B cell (primary cell): ENCODE results near the gene SMIM36. TPM values are rescaled to one million over a fixed set of nuclear protein-coding genes. Genes with fewer than 3 reads are reported as not detected.

ENCODE experiments used
- ATAC-seq: fragments of 200-7000 bp; cut with Tn5 transposase; one replicate; pipeline ENCODE4 v1.10.0; 2021; ENCODE audit warnings: low read depth, mild to moderate bottlenecking, moderate number of reproducible peaks, moderate library complexity
- CTCF ChIA-PET: fragments of 350-600 bp; sonication (Branson Sonifier 250); formaldehyde crosslinking; loops from one replicate; lab custom pipeline; 2021; ENCODE audit warnings: antibody characterized with exemption, inconsistent platforms; lab: Charles Lee
- POLR2A ChIA-PET: fragments of 350-600 bp; sonication (Branson Sonifier 250); formaldehyde crosslinking; loops from one replicate; lab custom pipeline; 2021; ENCODE audit warnings: antibody characterized with exemption; lab: Charles Lee
- DNase-seq: peaks from one replicate; pipeline ENCODE4 v3.0.0; 2013
- H2AFZ ChIP-seq: 2 replicates; pipeline ENCODE4 v1.6.1; 2012; ENCODE audit warnings: mild to moderate bottlenecking, low read depth, low read length; ENCODE audit not compliant: insufficient read depth, poor library complexity, severe bottlenecking
- H3K27ac ChIP-seq, 2 donors: 1 replicate in 1 of 2; 2 replicates in 1 of 2; pipeline ENCODE4 v1.5.1; 2012 to 2013; ENCODE audit warnings: low read length in 2 of 2, mild to moderate bottlenecking in 2 of 2, moderate library complexity in 1 of 2
- H3K27me3 ChIP-seq, 4 experiments: fragments of 200-600 bp in 1 of 4; sonication (generic) in 1 of 4; replicated peaks in 1 of 4; 1 replicate in 2 of 4; 2 replicates in 2 of 4; pipeline versions ENCODE4 v1.6.1 to v1.7.0; 2013 to 2016; ENCODE audit warnings: low read length in 3 of 4, mild to moderate bottlenecking in 2 of 4, mixed read lengths in 1 of 4, moderate library complexity in 1 of 4; ENCODE audit not compliant: insufficient read depth in 4 of 4, control insufficient read depth in 3 of 4; ENCODE audit errors: control extremely low read depth in 1 of 4
- H3K36me3 ChIP-seq, 2 experiments: replicated peaks in 1 of 2; 1 replicate in 1 of 2; 2 replicates in 1 of 2; pipeline versions ENCODE4 v1.6.1 to v1.7.1; 2013; ENCODE audit warnings: low read length in 1 of 2; ENCODE audit not compliant: insufficient read depth in 2 of 2, control insufficient read depth in 1 of 2; ENCODE audit errors: control extremely low read depth in 1 of 2, extremely low read depth in 1 of 2
- H3K4me1 ChIP-seq, 2 donors: fragments of 200-600 bp in 1 of 2; sonication (generic) in 1 of 2; 1 replicate in 1 of 2; 2 replicates in 1 of 2; pipeline versions ENCODE4 v1.5.1 to v1.6.1; 2013 to 2017; ENCODE audit warnings: low read length in 2 of 2; ENCODE audit not compliant: control insufficient read depth in 2 of 2, insufficient read depth in 2 of 2
- H3K4me2 ChIP-seq: replicated peaks from 2 replicates; pipeline ENCODE3; 2012; ENCODE audit warnings: mild to moderate bottlenecking, low read depth, low read length; ENCODE audit not compliant: poor library complexity, severe bottlenecking
- H3K4me3 ChIP-seq, 5 experiments: fragments of 200-600 bp in 1 of 5; sonication (generic) in 1 of 5; 1 replicate in 3 of 5; 2 replicates in 2 of 5; pipeline versions ENCODE4 v1.5.1 to v1.7.0; 2011 to 2016; ENCODE audit warnings: low read length in 4 of 5, mild to moderate bottlenecking in 4 of 5, low read depth in 2 of 5, control low read depth in 1 of 5, moderate library complexity in 1 of 5; ENCODE audit not compliant: insufficient read depth in 1 of 5; ENCODE audit errors: control extremely low read depth in 1 of 5, extremely low read depth in 1 of 5
- H3K79me2 ChIP-seq: fragments of 200-600 bp; sonication (generic); one replicate; pipeline ENCODE4 v1.6.0; 2016; ENCODE audit warnings: low read length; ENCODE audit not compliant: control insufficient read depth, insufficient read depth
- H3K9ac ChIP-seq: fragments of 200-600 bp; sonication (generic); 2 replicates; pipeline ENCODE4 v1.6.1; 2017; ENCODE audit warnings: mild to moderate bottlenecking, low read length, moderate library complexity
- H3K9me3 ChIP-seq, 3 donors: one replicate each; pipeline versions ENCODE4 v1.6.1 to v1.7.1; 2013; ENCODE audit warnings: low read length in 2 of 3; ENCODE audit not compliant: control insufficient read depth in 2 of 3, insufficient read depth in 1 of 3; ENCODE audit errors: control extremely low read depth in 1 of 3
- H4K20me1 ChIP-seq: 2 replicates; pipeline ENCODE4 v1.6.0; 2012; ENCODE audit warnings: mild to moderate bottlenecking, low read length; ENCODE audit not compliant: insufficient read depth, control insufficient read depth, poor library complexity, severe bottlenecking
- H3K27ac Mint-ChIP-seq: one replicate; pipeline ENCODE4 v1.8.0; 2021; ENCODE audit warnings: mixed read lengths
- H3K27me3 Mint-ChIP-seq: one replicate; pipeline ENCODE4 v1.8.0; 2021; ENCODE audit warnings: mixed read lengths
- H3K4me1 Mint-ChIP-seq: one replicate; pipeline ENCODE4 v1.8.0; 2021; ENCODE audit warnings: mixed read lengths
- H3K4me3 Mint-ChIP-seq: one replicate; pipeline ENCODE4 v1.8.0; 2021; ENCODE audit warnings: mixed read lengths
- H3K9me3 Mint-ChIP-seq: one replicate; pipeline ENCODE4 v1.8.0; 2022; ENCODE audit warnings: mixed read lengths; ENCODE audit not compliant: insufficient read depth
- CTCF ChIP-seq: fragments of 200-600 bp; IDR thresholded peaks from one replicate; pipeline ENCODE4 v1.8.0; 2022; ENCODE audit warnings: antibody characterized with exemption, mild to moderate bottlenecking
- EZH2 ChIP-seq: IDR thresholded peaks from 2 replicates; pipeline ENCODE4 v1.6.1; 2012; ENCODE audit warnings: borderline replicate concordance, low read depth, mild to moderate bottlenecking, moderate library complexity, low read length; ENCODE audit not compliant: insufficient read depth, poor library complexity, severe bottlenecking
- WGBS: methylation state at CpG from one replicate; pipeline ENCODE4 v1.1.5; 2013; ENCODE audit warnings: missing lambda C conversion rate; ENCODE audit not compliant: insufficient coverage; 5-methylcytosine and 5-hydroxymethylcytosine counted together
- intact Hi-C: fragments of 100-400 bp; cut with micrococcal nuclease; formaldehyde crosslinking; loops from one replicate; pipeline ENCODE4 v1.10.0; 2022
- polyA plus RNA-seq: library from polyadenylated mRNA; depleted of rRNA; stranded (reverse); fragments of >200 nt; gene quantifications from 2 replicates; pipeline ENCODE4 v1.2.3, GENCODE V29; 2012
- total RNA-seq, 2 donors: library from RNA; stranded (reverse); fragments of 120-200 nt in 1 of 2; gene quantifications; 1 replicate in 1 of 2; 2 replicates in 1 of 2; pipeline versions ENCODE4 v1.2.3 to v1.2.4, GENCODE V29; 2013 to 2022

SMIM36 gene
- total and polyA plus RNA-seq, 2 donors (not counting 1 experiment from before 2014, with no cell fraction given): not detected

- no peak overlapping the region for H3K27ac Mint-ChIP-seq
- H3K9me3 Mint-ChIP-seq: peaks cover 6% of the 10 kb centered on the region
- Histone ChIP-seq H3K27ac (no peak overlapping the region), H3K4me2 (no peak overlapping the region), H4K20me1 (no peaks in the 10 kb centered on the region), H3K4me1 (no peaks in the 10 kb centered on the region), H2AFZ (no peak overlapping the region), H3K27me3 (no peaks in the 10 kb centered on the region), H3K36me3 (no peaks in the 10 kb centered on the region), H3K9me3 (no peaks in the 10 kb centered on the region), H3K4me3 (no peak overlapping the region), H3K79me2 (no peaks in the 10 kb centered on the region), H3K9ac (no peak overlapping the region)
- ChIA-PET POLR2A (no interaction called here), CTCF (interaction anchor here (0.8 to 2.0 kb wide), 4 partner anchors 9 to 250 kb away, joined by 4 to 9 read pairs (median 4); no protein-coding TSS in a partner anchor)
- peaks cover 10% of the 10 kb centered on the region for H3K27me3 Mint-ChIP-seq
- intact Hi-C loops: no loop called here
- no peak for DNase-seq
- no peak for ATAC-seq
- no peak overlapping the region for H3K4me3 Mint-ChIP-seq
- no peak for TF ChIP-seq CTCF
- no peak for TF ChIP-seq EZH2
- no peaks in the 10 kb centered on the region for H3K4me1 Mint-ChIP-seq
These were observed 9.9 kb upstream of the SMIM36 start for GRCh38 chr17:55521186-55521585.

DNA sequence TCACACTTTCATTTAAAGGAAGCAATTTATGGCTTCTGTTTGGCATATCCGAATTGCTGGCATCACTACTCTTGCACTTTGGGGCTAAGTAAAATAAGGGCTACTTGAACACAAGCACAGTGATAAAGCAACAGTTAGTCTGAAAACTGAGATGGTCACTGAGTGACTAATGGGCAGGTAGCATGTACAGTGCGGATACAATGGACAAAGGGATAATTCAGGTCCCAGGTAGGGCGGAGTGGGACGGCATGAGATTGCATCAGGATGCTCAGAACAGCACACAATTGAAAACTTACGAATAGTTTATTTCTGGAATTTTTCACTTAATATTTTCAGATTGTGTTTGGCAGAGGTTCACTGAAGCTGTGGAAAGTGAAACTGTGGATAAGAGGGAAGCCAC, 9.2 kb upstream of the SMIM36 start:
- DNase-seq: no peak
- H3K27ac Mint-ChIP-seq: no peak overlapping the region

More for the DNA sequence above, 9.2 kb upstream of the SMIM36 start:
- ChIA-PET POLR2A (no interaction called here), CTCF (interaction anchor here (0.8 to 2.0 kb wide), 4 partner anchors 8 to 251 kb away, joined by 4 to 9 read pairs (median 4); no protein-coding TSS in a partner anchor)
- 91% methylated on average over 3 of the region's 5 CpGs for WGBS
- no peaks in the 10 kb centered on the region for H3K4me1 Mint-ChIP-seq
- no peaks in the 10 kb centered on the region for H3K79me2 ChIP-seq
- peaks cover 6% of the 10 kb centered on the region for H3K9me3 Mint-ChIP-seq
- no peaks in the 10 kb centered on the region for H3K4me1 ChIP-seq
- no peaks in the 10 kb centered on the region for H3K9me3 ChIP-seq
- no peaks in the 10 kb centered on the region for H3K27me3 ChIP-seq
- no peak overlapping the region for H3K27ac ChIP-seq
- H4K20me1 ChIP-seq: no peaks in the 10 kb centered on the region
- no peak overlapping the region for H2AFZ ChIP-seq
- TF ChIP-seq EZH2 (no peak), CTCF (no peak)
- peaks cover 12% of the 10 kb centered on the region for H3K27me3 Mint-ChIP-seq
- H3K4me3 ChIP-seq: no peak overlapping the region
- H3K9ac ChIP-seq: no peak overlapping the region
- no peak for ATAC-seq
- intact Hi-C loops: no loop called here
- no peak overlapping the region for H3K4me2 ChIP-seq
- H3K36me3 ChIP-seq: no peaks in the 10 kb centered on the region
- H3K4me3 Mint-ChIP-seq: no peak overlapping the region
